GM12874 (cell line): Measurements from ENCODE around the gene SRGAP1.

Experiments used
- TF ChIP-seq, protein P1 (sequence below): IDR thresholded peaks from 2 replicates; pipeline ENCODE4 v1.5.1; 2011; ENCODE audit warnings: low read depth, mild to moderate bottlenecking, control low read depth, low read length, moderate library complexity; ENCODE audit not compliant: insufficient read depth

The SRGAP1 gene

DNA sequence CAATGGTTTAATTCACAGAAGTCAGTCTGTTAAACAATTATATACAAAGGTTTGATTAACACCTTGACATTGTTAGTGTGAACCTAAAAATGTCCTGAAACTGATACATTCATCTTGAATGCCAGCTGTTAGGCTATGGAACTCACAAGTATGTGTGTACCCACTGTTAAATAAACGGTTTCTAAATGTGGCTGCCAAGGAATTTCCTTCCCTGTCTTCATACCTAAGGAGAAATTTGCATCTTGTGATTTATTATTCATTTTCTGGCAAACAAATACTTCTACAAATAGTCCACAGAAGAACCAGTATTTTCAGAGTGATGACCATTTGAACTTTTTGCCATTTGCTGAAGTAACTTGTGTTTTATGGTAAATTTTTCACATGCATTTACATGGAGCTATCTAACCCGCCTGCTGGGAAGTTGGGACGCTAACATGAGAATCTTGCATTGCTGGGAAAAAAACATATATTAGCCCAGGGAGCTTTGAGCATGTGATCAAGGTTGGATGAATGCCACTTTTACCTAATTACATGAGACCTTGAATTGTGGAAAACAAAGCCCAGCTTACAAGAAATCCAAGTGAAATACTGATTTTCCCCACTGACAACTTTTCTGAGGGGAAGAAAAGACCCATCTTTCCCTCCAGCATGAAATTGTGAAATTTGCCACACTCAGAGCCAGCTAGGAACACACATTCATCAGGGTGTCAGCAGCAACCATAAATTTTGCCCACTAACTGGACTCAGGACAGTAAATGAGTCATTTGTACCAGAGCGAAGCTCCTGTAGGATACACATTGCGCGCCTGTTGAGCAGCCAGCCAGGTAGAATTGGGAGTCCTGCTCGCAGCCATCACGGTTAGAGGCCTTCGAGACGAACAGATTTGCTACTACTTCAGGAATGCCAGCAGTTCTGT, 259.6 kb downstream of the SRGAP1 start:
- TF ChIP-seq, protein P1, sequence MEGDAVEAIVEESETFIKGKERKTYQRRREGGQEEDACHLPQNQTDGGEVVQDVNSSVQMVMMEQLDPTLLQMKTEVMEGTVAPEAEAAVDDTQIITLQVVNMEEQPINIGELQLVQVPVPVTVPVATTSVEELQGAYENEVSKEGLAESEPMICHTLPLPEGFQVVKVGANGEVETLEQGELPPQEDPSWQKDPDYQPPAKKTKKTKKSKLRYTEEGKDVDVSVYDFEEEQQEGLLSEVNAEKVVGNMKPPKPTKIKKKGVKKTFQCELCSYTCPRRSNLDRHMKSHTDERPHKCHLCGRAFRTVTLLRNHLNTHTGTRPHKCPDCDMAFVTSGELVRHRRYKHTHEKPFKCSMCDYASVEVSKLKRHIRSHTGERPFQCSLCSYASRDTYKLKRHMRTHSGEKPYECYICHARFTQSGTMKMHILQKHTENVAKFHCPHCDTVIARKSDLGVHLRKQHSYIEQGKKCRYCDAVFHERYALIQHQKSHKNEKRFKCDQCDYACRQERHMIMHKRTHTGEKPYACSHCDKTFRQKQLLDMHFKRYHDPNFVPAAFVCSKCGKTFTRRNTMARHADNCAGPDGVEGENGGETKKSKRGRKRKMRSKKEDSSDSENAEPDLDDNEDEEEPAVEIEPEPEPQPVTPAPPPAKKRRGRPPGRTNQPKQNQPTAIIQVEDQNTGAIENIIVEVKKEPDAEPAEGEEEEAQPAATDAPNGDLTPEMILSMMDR = no peak

DNA sequence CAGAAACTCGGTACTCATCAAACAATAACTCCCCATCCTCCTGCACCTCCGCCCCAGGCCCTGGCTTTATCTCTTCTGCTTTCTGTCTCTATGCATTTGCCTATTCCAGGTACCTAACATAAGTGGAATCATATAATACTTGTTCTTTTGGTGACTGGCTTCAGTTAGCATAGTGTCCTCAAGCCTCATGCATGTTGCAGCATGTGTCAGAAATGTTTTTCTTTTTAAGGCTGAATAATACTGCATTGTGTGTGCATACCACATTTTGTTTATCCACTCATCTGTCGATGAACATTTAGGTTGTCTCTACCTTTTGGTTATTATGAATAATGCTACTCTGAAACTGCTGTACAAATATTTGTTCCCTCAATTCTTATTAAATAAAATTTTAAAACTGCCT, 260.5 kb downstream of the SRGAP1 start:
- TF ChIP-seq, protein P1 = no peak

DNA sequence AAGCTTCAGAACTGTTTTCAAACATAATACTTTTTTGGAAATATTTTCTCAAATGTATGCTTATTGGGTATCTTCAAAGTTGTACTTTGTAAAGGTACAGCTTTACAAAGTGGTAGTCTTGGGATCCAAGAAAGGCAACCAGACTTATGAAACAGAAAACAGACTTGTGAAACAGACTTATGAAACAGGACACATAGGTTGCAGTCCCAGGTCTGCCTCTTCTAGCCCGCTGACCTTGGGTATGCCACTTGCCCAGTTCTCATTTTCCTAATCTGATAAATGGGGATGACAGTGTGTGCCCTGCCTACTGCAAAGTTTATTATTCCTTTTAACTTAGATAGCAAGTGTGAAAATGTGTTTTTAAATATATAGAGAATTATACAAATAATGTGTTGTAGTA, 263.3 kb downstream of the SRGAP1 start:
- TF ChIP-seq, protein P1 = no peak

DNA sequence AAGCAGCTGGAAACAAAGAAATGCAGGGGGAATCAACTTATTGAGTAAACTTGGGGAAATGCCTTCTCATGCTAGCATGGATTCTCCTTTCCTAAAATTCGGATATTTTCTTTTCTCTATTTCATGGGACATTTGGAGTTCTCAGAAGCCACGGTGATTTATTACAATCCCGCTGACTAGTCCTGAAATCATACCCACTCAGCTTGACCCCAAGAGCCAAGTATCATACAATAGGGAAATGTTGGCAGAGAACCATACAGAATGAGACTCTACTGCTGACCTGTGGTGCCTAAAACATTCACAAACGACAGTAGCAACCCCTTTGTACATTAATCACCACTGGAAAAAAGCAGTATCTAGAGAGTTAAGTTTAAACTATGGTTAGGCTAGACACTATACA, 265.2 kb downstream of the SRGAP1 start:
- TF ChIP-seq, protein P1 = no peak

DNA sequence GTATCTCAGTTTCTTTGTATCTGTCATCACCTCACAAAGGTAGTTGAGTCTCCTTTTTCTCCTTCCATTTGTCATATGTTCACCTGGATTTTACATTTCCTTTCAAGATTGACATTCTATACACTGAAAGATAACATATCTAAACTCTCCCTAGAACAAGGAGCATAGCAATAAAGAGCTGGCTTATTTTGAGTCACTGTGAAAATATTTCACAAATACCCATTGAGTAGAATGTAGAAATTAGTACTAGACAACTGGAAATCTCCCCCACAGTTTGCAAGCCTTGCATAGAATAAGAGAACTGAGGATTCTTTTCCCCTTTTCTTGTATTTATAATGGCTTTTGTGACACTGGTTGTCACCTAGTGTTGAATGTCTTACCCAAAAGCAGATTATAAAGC, 266.4 kb downstream of the SRGAP1 start:
- TF ChIP-seq, protein P1 = no peak

DNA sequence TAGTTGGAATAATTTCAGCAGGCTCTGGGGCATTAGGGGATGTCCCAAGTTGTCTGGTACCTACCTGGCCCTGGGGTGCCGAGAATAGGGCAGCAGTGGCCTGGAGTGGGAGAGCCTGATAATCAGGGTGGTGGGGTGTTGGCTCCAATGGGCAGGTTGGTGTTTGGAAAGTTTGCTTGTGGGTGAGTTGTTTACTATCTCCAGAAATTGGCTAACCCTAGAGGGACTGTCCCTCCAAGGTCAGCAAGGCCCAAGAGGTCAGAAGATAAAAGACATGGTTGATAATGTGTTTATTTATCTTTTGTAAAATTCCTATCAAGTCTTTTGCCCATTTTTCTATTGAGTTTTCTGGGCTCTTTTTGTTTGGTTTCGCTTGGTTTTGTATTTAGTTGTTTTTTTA, 272.5 kb downstream of the SRGAP1 start:
- TF ChIP-seq, protein P1 = no peak

DNA sequence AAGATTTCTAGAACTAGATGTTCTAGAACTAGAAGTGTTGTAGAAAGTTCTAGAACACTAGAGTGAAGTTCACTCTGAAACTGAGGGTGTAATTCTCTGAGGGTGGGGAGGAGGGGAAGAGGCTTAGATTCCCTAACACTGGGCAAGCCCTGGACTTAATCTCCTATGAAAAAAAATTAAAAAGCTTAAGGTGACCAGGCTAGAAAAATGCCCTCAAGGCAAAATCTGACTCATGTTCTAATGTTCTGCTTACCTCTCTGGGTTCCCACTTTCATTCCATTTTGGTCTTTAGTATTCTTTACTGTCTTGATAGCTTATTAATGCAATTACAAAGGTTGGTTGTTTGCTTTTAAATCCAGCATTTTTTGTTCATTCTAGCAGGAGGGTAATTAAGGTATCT, 276.1 kb downstream of the SRGAP1 start:
- TF ChIP-seq, protein P1 = no peak
